HUES48 (cell line): ENCODE data around the gene COA3.

Source experiments
- H3K27ac ChIP-seq: one replicate; pipeline ENCODE4 v1.7.0; 2013; ENCODE audit warnings: low read depth, low read length, inconsistent platforms
- H3K27me3 ChIP-seq: 2 replicates; pipeline ENCODE4 v1.6.1; 2013; ENCODE audit warnings: mild to moderate bottlenecking, low read length; ENCODE audit not compliant: control insufficient read depth, insufficient read depth
- H3K36me3 ChIP-seq: 2 replicates; pipeline ENCODE4 v1.6.1; 2013; ENCODE audit warnings: low read length; ENCODE audit not compliant: control insufficient read depth, insufficient read depth
- H3K4me1 ChIP-seq: 2 replicates; pipeline ENCODE4 v1.6.1; 2013; ENCODE audit warnings: mild to moderate bottlenecking, low read length; ENCODE audit not compliant: control insufficient read depth, insufficient read depth
- H3K4me3 ChIP-seq: 2 replicates; pipeline ENCODE4 v1.5.1; 2013; ENCODE audit warnings: mild to moderate bottlenecking, low read depth, low read length
- H3K9ac ChIP-seq: 2 replicates; pipeline ENCODE4 v1.6.1; 2013; ENCODE audit warnings: mild to moderate bottlenecking, low read depth, low read length, moderate library complexity
- H3K9me3 ChIP-seq: 2 replicates; pipeline ENCODE4 v1.6.1; 2013; ENCODE audit warnings: low read length; ENCODE audit not compliant: control insufficient read depth, insufficient read depth

The COA3 gene

GRCh38 chr17:42835732-42836131 is 37.2 kb upstream of the COA3 start:
- H3K27me3 ChIP-seq: no peaks in the 10 kb centered on the region
- H3K27ac ChIP-seq: no peak overlapping the region
- peaks cover 7% of the 10 kb centered on the region; the same call in 1 of the 2 replicates for H3K4me1 ChIP-seq
- H3K9ac ChIP-seq: no peak overlapping the region
- no peak overlapping the region for H3K4me3 ChIP-seq
- H3K9me3 ChIP-seq: no peaks in the 10 kb centered on the region
- peaks cover 57% of the 10 kb centered on the region for H3K36me3 ChIP-seq

- Histone ChIP-seq H3K36me3 (peaks cover 40% of the 10 kb centered on the region), H3K4me1 (peaks cover 7% of the 10 kb centered on the region; the same call in 1 of the 2 replicates), H3K4me3 (peak overlapping the region; percentile 92), H3K9me3 (no peaks in the 10 kb centered on the region), H3K27me3 (no peaks in the 10 kb centered on the region), H3K9ac (peak overlapping the region; percentile 99), H3K27ac (peak overlapping the region; percentile 96)
These were observed 35.4 kb upstream of the COA3 start for GRCh38 chr17:42833767-42834422.

- H3K4me3 ChIP-seq: peak within 1 kb of the TSS; percentile 92
- no peaks in the 10 kb centered on the region for H3K9me3 ChIP-seq
- 0 out of 2 replicates have a peak, but pooled peaks cover 3% of the 10 kb centered on the region for H3K27me3 ChIP-seq
- peak within 1 kb of the TSS; percentile 99 for H3K9ac ChIP-seq
- peaks cover 33% of the 10 kb centered on the region for H3K36me3 ChIP-seq
- peaks cover 7% of the 10 kb centered on the region; the same call in 1 of the 2 replicates for H3K4me1 ChIP-seq
- peak within 1 kb of the TSS; percentile 96 for H3K27ac ChIP-seq
These were observed 34.6 kb upstream of the COA3 start, which contains the start of gene PSME3 for GRCh38 chr17:42832934-42833766. TSS of gene PSME3 (plus strand) at chr17:42833397. CDS start at chr17:42833632, 235 bp downstream.

DNA sequence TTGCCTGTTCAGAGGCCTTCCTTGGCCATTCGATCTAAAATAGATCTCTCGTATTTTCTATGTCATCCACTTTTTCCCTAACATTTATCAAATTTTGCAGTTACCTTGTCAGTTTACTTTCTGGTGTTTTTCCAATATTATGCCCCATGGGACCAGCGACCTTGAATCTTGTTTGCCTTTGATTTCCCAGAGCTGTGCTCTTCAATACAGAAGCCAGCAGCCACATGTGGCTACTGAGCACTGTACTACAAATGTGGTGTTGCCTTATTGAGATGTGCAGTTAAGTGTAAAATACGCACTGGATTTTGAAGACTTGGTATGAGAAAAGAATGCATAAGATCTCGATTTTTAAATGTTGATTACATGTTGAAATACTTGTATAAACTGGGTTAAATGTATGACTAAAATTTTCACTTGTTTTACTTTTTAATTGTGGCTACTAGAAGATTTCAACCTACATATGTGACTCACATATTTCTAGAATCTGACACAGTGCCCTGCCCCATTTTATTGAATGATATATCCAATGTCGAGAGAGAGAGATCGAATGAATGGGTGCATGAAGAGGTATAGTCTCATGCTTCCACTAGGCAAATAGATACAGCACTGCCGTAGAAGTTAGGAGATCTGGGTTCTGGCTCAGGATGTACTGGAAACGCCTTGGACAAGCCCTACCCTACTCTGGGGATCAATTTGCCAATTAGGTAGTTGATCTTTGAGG is 33.9 kb upstream of the COA3 start:
- H3K9ac ChIP-seq: peak overlapping the region; percentile 99
- H3K4me3 ChIP-seq: peak overlapping the region; percentile 92
- H3K4me1 ChIP-seq: peaks cover 7% of the 10 kb centered on the region; the same call in 1 of the 2 replicates
- H3K27me3 ChIP-seq: 0 out of 2 replicates have a peak, but pooled peaks cover 7% of the 10 kb centered on the region
- H3K9me3 ChIP-seq: no peaks in the 10 kb centered on the region
- peak overlapping the region; percentile 96 for H3K27ac ChIP-seq
- H3K36me3 ChIP-seq: peaks cover 25% of the 10 kb centered on the region

- H3K9me3 ChIP-seq: no peaks in the 10 kb centered on the region
- peaks cover 7% of the 10 kb centered on the region; the same call in 1 of the 2 replicates for H3K4me1 ChIP-seq
- H3K27ac ChIP-seq: no peak overlapping the region
- peaks cover 16% of the 10 kb centered on the region for H3K36me3 ChIP-seq
- no peak overlapping the region for H3K9ac ChIP-seq
- H3K4me3 ChIP-seq: no peak overlapping the region
- 0 out of 2 replicates have a peak, but pooled peaks cover 9% of the 10 kb centered on the region for H3K27me3 ChIP-seq
These were observed 32.5 kb upstream of the COA3 start for GRCh38 chr17:42830971-42831370.

DNA sequence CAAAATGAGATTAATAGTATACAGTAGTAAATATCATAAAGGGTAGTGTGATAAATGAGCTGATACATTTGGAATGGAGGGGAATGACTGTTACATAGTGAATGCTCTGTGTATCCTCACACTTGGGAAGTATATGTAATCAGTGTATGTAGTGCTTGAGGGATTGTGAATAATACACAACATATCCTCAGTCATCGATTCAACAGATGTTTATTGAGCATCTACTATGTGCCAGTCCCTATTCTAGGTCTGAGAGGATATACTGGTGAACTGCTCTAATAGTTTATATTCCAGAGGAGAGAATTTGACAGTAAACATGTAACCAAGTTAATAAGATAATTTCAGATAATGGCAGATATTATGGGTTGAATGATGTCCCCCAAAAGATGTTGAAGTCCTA is 29.0 kb upstream of the COA3 start:
- H3K4me3 ChIP-seq: no peak overlapping the region

GRCh38 chr17:42821176-42821575 is 22.7 kb upstream of the COA3 start:
- Histone ChIP-seq H3K27me3 (no peaks in the 10 kb centered on the region), H3K9me3 (no peaks in the 10 kb centered on the region), H3K4me3 (no peak overlapping the region), H3K36me3 (peaks cover 49% of the 10 kb centered on the region), H3K27ac (no peak overlapping the region), H3K4me1 (no peaks in the 10 kb centered on the region), H3K9ac (no peak overlapping the region)

More for the DNA sequence above, 29.0 kb upstream of the COA3 start:
- H3K4me1 ChIP-seq: peaks cover 3% of the 10 kb centered on the region; the same call in 1 of the 2 replicates
- H3K27me3 ChIP-seq: 0 out of 2 replicates have a peak, but pooled peaks cover 9% of the 10 kb centered on the region
- no peak overlapping the region for H3K9ac ChIP-seq
- no peaks in the 10 kb centered on the region for H3K9me3 ChIP-seq
- H3K36me3 ChIP-seq: no peaks in the 10 kb centered on the region
- H3K27ac ChIP-seq: no peak overlapping the region

DNA sequence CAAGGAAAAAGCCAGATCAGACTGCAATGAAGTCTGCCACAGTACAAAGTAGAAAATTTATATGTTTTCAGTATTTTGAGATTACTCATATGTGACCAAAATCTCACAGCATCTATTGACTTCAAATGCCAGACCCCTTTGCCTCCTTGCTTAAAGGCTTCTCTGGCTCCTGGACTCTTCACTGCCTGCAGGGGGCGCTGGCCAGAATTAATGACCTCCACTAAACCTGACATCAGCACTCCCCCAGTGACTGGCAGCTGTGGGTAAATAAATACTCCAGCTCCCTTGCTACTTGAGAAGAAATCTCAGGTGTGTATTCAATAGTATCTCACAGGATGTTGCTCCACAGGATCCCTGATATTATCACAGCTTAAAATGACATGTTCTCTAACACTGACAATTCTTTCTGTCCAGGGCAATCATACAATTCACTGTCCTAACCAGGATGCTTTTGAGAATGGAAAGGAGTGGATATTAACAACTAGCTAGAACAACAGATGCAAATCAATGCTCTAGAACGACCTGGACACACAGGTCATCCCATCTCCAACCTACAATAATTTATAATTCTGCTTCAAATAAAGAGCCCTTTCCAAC is 21.5 kb upstream of the COA3 start:
- peaks cover 60% of the 10 kb centered on the region for H3K36me3 ChIP-seq
- no peaks in the 10 kb centered on the region for H3K4me1 ChIP-seq
- H3K9ac ChIP-seq: no peak overlapping the region
- no peak overlapping the region for H3K4me3 ChIP-seq
- no peaks in the 10 kb centered on the region for H3K9me3 ChIP-seq
- no peak overlapping the region for H3K27ac ChIP-seq
- H3K27me3 ChIP-seq: no peaks in the 10 kb centered on the region

DNA sequence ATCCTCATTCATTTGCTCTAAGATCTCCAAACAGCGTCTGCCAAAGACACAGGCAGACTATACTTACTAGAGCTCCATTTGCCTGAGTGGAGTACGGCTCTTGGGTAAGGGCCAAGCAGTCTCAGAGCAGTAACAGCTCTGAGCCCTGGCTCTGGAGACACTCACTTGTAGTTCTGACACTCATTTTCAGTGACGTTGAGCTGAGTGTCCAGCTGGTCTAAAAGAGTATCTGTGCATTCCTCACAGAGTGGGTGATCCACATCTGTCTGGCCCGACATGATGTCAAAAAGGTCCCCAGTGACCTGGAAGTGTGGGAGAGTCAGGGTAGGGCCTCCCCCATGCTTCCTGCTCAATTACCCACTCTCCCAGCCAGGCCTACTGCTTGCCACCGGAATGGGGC is 19.9 kb upstream of the COA3 start:
- Histone ChIP-seq H3K4me3 (no peak overlapping the region), H3K9ac (no peak overlapping the region), H3K27me3 (no peaks in the 10 kb centered on the region), H3K9me3 (no peaks in the 10 kb centered on the region), H3K36me3 (peaks cover 77% of the 10 kb centered on the region), H3K27ac (no peak overlapping the region), H3K4me1 (no peaks in the 10 kb centered on the region)

GRCh38 chr17:42817866-42818265 is 19.4 kb upstream of the COA3 start:
- Histone ChIP-seq H3K36me3 (peaks cover 77% of the 10 kb centered on the region), H3K27me3 (no peaks in the 10 kb centered on the region), H3K9ac (no peak overlapping the region), H3K9me3 (no peaks in the 10 kb centered on the region), H3K27ac (no peak overlapping the region), H3K4me1 (no peaks in the 10 kb centered on the region), H3K4me3 (no peak overlapping the region)
